ENCODE results near the gene TAP2.

- TF ChIP-seq POLR2A (IDR thresholded peaks at IDR 0.05; ENCODE audit: low read depth, low read length) (peak; percentile 86), NR2C2 (IDR thresholded peaks at IDR 0.05; ENCODE audit: borderline replicate concordance, control insufficient read depth, insufficient read length, low read depth) (no peak), CREB1 (IDR thresholded peaks at IDR 0.05; ENCODE audit: low read depth) (no peak), SREBF2 (IDR thresholded peaks at IDR 0.05; ENCODE audit: low read length) (no peak), E2F4 (IDR thresholded peaks at IDR 0.05; ENCODE audit: low read depth, low read length) (no peak), CTCF (IDR thresholded peaks at IDR 0.05 in 2 of 3, conservative IDR thresholded peaks at IDR 0.05 in 1 of 3; ENCODE audit: control insufficient read depth in 2 of 3, extremely low read depth in 1 of 3, insufficient read depth in 1 of 3, low read depth in 3 of 3, low read length in 3 of 3) (peak; percentile 89 to 97 (median 96); a peak in 5 of 6 replicates), WRNIP1 (IDR thresholded peaks at IDR 0.05; ENCODE audit: borderline replicate concordance, low read depth, low read length) (no peak), POLR2AphosphoS2 (IDR thresholded peaks at IDR 0.05; ENCODE audit: low read depth, low read length) (no peak), JUND (IDR thresholded peaks at IDR 0.05; ENCODE audit: low read depth, low read length) (no peak), BACH1 (IDR thresholded peaks at IDR 0.05; ENCODE audit: borderline replicate concordance) (peak; percentile 77)
Measured at GRCh38 chr6:32838114-32838958, at the start of gene TAP2.

Measured in GM12878 (cell line).